Astrocyte of the cerebellum (primary cell): Measurements from ENCODE around the gene LELP1.

ENCODE experiments used
- DNase-seq: peaks from one replicate; pipeline ENCODE4 v3.0.0-alpha.2; 2011; ENCODE audit warnings: low read depth
- H3K4me3 ChIP-seq: 2 replicates; pipeline ENCODE4 v1.5.1; 2011; ENCODE audit warnings: mild to moderate bottlenecking, low read depth, low read length, moderate library complexity
- in situ Hi-C: cut with HindIII; loops from 2 replicates; pipeline ENCODE4 v1.10.0; 2017; ENCODE audit warnings: low sequenced_read_pairs
- TF ChIP-seq, protein P1 (sequence below): IDR thresholded peaks from 2 replicates; pipeline ENCODE4 v1.5.1; 2012; ENCODE audit warnings: low read length, low read depth, moderate library complexity, mild to moderate bottlenecking; ENCODE audit errors: missing control alignments

LELP1 gene

GRCh38 chr1:153210206-153210605 lies 7.0 kb downstream of the LELP1 start:
- in situ Hi-C loops: no loop called here
- no peak for DNase-seq
- H3K4me3 ChIP-seq: no peak overlapping the region
- TF ChIP-seq, protein P1, sequence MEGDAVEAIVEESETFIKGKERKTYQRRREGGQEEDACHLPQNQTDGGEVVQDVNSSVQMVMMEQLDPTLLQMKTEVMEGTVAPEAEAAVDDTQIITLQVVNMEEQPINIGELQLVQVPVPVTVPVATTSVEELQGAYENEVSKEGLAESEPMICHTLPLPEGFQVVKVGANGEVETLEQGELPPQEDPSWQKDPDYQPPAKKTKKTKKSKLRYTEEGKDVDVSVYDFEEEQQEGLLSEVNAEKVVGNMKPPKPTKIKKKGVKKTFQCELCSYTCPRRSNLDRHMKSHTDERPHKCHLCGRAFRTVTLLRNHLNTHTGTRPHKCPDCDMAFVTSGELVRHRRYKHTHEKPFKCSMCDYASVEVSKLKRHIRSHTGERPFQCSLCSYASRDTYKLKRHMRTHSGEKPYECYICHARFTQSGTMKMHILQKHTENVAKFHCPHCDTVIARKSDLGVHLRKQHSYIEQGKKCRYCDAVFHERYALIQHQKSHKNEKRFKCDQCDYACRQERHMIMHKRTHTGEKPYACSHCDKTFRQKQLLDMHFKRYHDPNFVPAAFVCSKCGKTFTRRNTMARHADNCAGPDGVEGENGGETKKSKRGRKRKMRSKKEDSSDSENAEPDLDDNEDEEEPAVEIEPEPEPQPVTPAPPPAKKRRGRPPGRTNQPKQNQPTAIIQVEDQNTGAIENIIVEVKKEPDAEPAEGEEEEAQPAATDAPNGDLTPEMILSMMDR: no peak

GRCh38 chr1:153212201-153212600 lies 9.0 kb downstream of the LELP1 start:
- in situ Hi-C loops: no loop called here
- TF ChIP-seq, protein P1: no peak
- no peak overlapping the region for H3K4me3 ChIP-seq
- no peak for DNase-seq

DNA sequence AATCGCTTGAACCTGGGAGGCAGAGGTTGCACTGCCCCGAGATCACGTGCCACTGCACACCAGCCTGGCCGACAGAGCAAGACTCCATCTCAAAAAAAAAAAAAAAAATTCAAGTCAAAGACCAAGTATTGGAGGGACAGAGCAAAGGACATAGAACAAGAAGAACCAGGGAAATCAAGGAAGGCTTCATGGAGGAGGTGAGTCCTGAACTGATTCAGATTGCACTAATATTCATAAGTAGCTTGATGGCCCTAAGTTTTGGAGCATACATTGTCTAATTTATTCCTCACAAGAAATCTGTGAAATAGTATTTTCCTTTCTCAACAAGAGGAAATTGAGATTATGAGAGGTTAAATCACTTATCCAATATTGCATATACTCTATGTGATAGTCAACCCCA lies 10.3 kb downstream of the LELP1 start:
- DNase-seq: no peak
- TF ChIP-seq, protein P1: no peak
- no peak overlapping the region for H3K4me3 ChIP-seq
- in situ Hi-C loops: no loop called here

GRCh38 chr1:153217212-153217611 lies 14.0 kb downstream of the LELP1 start, which contains the start of gene PRR9:
TSS of gene PRR9 (plus strand) at chr1:153217584. CDS start at chr1:153218145, 561 bp downstream.
- no peak within 1 kb of the TSS for H3K4me3 ChIP-seq
- no peak for DNase-seq
- in situ Hi-C loops: no loop called here
- TF ChIP-seq, protein P1: no peak

- in situ Hi-C loops: no loop called here
- no peak overlapping the region for H3K4me3 ChIP-seq
- DNase-seq: no peak
- TF ChIP-seq, protein P1: no peak
These were observed 14.7 kb downstream of the LELP1 start for GRCh38 chr1:153217744-153218416.

GRCh38 chr1:153220606-153221303 lies 17.5 kb downstream of the LELP1 start:
- in situ Hi-C loops: no loop called here
- no peak overlapping the region for H3K4me3 ChIP-seq
- TF ChIP-seq, protein P1: no peak
- no peak for DNase-seq
